ENCODE measurements around the gene NYNRIN.

DNA sequence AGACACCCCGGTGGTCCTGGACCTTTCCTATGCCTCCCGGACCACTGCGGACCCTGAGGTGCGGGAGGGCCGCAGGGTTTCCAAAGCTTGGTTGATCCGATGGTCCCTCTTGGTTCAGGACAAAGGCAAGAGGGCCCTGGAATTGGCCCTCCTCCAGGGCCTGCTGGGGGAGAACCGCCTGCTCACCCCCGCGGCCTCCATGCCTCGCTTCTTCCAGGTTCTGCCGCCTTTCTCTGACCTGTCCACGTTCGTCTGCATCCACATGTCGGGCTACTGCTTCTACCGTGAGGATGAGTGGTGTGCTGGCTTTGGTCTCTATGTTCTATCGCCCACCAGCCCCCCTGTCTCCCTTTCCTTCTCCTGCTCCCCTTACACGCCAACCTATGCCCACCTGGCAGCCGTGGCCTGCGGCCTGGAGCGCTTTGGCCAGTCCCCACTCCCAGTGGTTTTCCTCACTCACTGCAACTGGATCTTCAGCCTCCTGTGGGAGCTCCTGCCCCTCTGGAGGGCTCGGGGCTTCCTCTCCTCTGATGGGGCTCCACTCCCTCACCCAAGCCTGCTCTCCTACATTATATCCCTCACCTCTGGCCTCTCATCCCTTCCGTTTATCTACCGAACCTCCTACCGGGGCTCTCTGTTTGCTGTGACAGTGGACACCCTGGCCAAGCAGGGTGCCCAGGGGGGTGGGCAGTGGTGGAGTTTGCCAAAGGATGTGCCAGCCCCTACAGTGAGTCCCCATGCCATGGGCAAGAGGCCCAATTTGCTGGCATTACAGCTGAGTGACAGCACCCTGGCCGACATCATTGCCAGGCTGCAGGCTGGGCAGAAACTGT, 16.8 kb downstream of the NYNRIN start:
- no peak for TF ChIP-seq POLR2A (IDR thresholded peaks at IDR 0.05)
- TF ChIP-seq, protein P1, sequence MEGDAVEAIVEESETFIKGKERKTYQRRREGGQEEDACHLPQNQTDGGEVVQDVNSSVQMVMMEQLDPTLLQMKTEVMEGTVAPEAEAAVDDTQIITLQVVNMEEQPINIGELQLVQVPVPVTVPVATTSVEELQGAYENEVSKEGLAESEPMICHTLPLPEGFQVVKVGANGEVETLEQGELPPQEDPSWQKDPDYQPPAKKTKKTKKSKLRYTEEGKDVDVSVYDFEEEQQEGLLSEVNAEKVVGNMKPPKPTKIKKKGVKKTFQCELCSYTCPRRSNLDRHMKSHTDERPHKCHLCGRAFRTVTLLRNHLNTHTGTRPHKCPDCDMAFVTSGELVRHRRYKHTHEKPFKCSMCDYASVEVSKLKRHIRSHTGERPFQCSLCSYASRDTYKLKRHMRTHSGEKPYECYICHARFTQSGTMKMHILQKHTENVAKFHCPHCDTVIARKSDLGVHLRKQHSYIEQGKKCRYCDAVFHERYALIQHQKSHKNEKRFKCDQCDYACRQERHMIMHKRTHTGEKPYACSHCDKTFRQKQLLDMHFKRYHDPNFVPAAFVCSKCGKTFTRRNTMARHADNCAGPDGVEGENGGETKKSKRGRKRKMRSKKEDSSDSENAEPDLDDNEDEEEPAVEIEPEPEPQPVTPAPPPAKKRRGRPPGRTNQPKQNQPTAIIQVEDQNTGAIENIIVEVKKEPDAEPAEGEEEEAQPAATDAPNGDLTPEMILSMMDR (IDR thresholded peaks at IDR 0.05): no peak
